Neural progenitor cell (in vitro differentiated cells): ENCODE measurements around the gene SHQ1. TPM values are rescaled to one million over a fixed set of nuclear protein-coding genes. Genes with fewer than 3 reads are reported as not detected.
A peak's percentile ranks its signal among the peaks of the same experiment; 100 is the strongest.

Source experiments
- DNase-seq: peaks from one replicate; pipeline ENCODE4 v3.0.0-alpha.2; 2016; ENCODE audit warnings: low spot score
- H2AFZ ChIP-seq: fragments of 200-600 bp; sonication (generic); replicated peaks from 2 replicates; pipeline ENCODE4 v1.6.1; 2016; ENCODE audit warnings: antibody characterized with exemption
- H3F3A ChIP-seq: fragments of 200-600 bp; sonication (generic); 2 replicates; pipeline ENCODE4 v1.6.1; 2016; ENCODE audit warnings: antibody characterized with exemption, low read depth
- H3K27ac ChIP-seq: fragments of 200-600 bp; sonication (generic); 2 replicates; pipeline ENCODE4 v1.5.1; 2016; ENCODE audit warnings: mild to moderate bottlenecking
- H3K27me3 ChIP-seq: fragments of 200-600 bp; sonication (generic); 2 replicates; pipeline ENCODE4 v1.6.1; 2016; ENCODE audit warnings: mild to moderate bottlenecking, moderate library complexity
- H3K36me3 ChIP-seq: fragments of 200-600 bp; sonication (generic); 2 replicates; pipeline ENCODE4 v1.5.1; 2016
- H3K4me1 ChIP-seq: fragments of 200-600 bp; sonication (generic); 2 replicates; pipeline ENCODE4 v1.6.1; 2016; ENCODE audit warnings: mixed run types
- H3K4me2 ChIP-seq: fragments of 200-600 bp; sonication (generic); 2 replicates; pipeline ENCODE4 v1.6.1; 2016
- H3K4me3 ChIP-seq: fragments of 200-600 bp; sonication (generic); 2 replicates; pipeline ENCODE4 v1.5.1; 2016
- H3K79me2 ChIP-seq: fragments of 200-600 bp; sonication (generic); 2 replicates; pipeline ENCODE4 v1.6.1; 2016; ENCODE audit warnings: low read depth
- H3K9ac ChIP-seq: fragments of 200-600 bp; sonication (generic); 2 replicates; pipeline ENCODE4 v1.6.1; 2016
- H3K9me3 ChIP-seq: fragments of 200-600 bp; sonication (generic); 2 replicates; pipeline ENCODE4 v1.5.1; 2016; ENCODE audit warnings: low read depth
- H4K20me1 ChIP-seq: fragments of 200-600 bp; sonication (generic); 2 replicates; pipeline ENCODE4 v1.6.1; 2016; ENCODE audit warnings: low read depth
- H3K27ac Mint-ChIP-seq: 3 replicates; pipeline ENCODE4 v1.8.0; 2021; ENCODE audit warnings: mixed read lengths
- H3K27me3 Mint-ChIP-seq: 2 replicates; pipeline ENCODE4 v1.8.0; 2022; ENCODE audit warnings: low read depth, mild to moderate bottlenecking, inconsistent platforms, moderate library complexity, mixed read lengths; ENCODE audit not compliant: insufficient read depth
- H3K36me3 Mint-ChIP-seq: 3 replicates; pipeline ENCODE4 v1.8.0; 2021; ENCODE audit warnings: mixed read lengths
- H3K4me1 Mint-ChIP-seq: 3 replicates; pipeline ENCODE4 v1.8.0; 2021; ENCODE audit warnings: mixed read lengths
- H3K4me3 Mint-ChIP-seq: 3 replicates; pipeline ENCODE4 v1.8.0; 2021; ENCODE audit warnings: mild to moderate bottlenecking, moderate library complexity, mixed read lengths
- H3K9me3 Mint-ChIP-seq: 3 replicates; pipeline ENCODE4 v1.8.0; 2020; ENCODE audit warnings: mixed read lengths
- EZH2 ChIP-seq: fragments of 200-600 bp; sonication (generic); IDR thresholded peaks from 2 replicates; pipeline ENCODE4 v1.6.1; 2017; ENCODE audit warnings: antibody characterized with exemption, mild to moderate bottlenecking, moderate library complexity
- EZH2phosphoT487 ChIP-seq: fragments of 200-600 bp; sonication (generic); IDR thresholded peaks from 2 replicates; pipeline ENCODE4 v1.6.1; 2017; ENCODE audit warnings: antibody characterized with exemption
- total RNA-seq: library from RNA; depleted of rRNA; stranded (reverse); fragments of >200 nt; gene quantifications from 2 replicates; pipeline ENCODE4 v1.2.3, GENCODE V29; 2015; ENCODE audit warnings: low replicate concordance
- TF ChIP-seq, protein P1 (sequence below): fragments of 200-600 bp; sonication (generic); IDR thresholded peaks from 2 replicates; pipeline ENCODE4 v1.5.1; 2017; ENCODE audit warnings: antibody characterized with exemption, mild to moderate bottlenecking

SHQ1 gene
- total RNA-seq, 1 donor from 2014 or later = 21.3 TPM

DNA sequence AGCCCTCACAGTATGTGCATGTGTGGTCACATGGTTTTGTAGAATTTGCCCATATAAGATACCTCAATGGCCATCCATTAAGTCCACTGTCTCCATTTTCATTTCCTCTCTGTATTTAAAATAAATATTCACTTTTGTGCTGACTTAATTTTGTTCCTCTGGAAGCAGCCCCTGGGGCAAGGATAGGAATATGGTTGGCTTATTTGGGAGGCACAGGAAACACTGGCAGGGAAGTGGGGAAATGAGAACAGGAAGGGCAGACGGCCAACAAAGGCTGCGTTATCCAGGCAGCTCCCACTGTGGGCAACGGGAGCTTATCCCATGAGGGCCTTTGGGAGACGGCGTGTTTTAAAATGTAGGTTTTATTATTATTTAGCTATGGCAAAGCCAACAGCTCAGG lies 148.6 kb downstream of the SHQ1 start:
- Histone ChIP-seq H3K4me2 (no peak overlapping the region), H3F3A (peaks cover 6% of the 10 kb centered on the region), H3K36me3 (no peaks in the 10 kb centered on the region), H3K4me3 (no peak overlapping the region), H3K9ac (no peak overlapping the region), H3K4me1 (peaks cover 10% of the 10 kb centered on the region), H3K27me3 (no peaks in the 10 kb centered on the region), H3K9me3 (no peaks in the 10 kb centered on the region), H3K79me2 (no peaks in the 10 kb centered on the region), H2AFZ (no peak overlapping the region), H4K20me1 (no peaks in the 10 kb centered on the region), H3K27ac (no peak overlapping the region)
- peak overlapping the region; percentile 24 for H3K4me3 Mint-ChIP-seq
- H3K9me3 Mint-ChIP-seq = no peaks in the 10 kb centered on the region
- no peak for DNase-seq
- peaks cover 6% of the 10 kb centered on the region for H3K4me1 Mint-ChIP-seq
- H3K27me3 Mint-ChIP-seq = peaks cover 4% of the 10 kb centered on the region
- no peak overlapping the region for H3K27ac Mint-ChIP-seq
- TF ChIP-seq EZH2 (no peak), EZH2phosphoT487 (no peak)
- TF ChIP-seq, protein P1, sequence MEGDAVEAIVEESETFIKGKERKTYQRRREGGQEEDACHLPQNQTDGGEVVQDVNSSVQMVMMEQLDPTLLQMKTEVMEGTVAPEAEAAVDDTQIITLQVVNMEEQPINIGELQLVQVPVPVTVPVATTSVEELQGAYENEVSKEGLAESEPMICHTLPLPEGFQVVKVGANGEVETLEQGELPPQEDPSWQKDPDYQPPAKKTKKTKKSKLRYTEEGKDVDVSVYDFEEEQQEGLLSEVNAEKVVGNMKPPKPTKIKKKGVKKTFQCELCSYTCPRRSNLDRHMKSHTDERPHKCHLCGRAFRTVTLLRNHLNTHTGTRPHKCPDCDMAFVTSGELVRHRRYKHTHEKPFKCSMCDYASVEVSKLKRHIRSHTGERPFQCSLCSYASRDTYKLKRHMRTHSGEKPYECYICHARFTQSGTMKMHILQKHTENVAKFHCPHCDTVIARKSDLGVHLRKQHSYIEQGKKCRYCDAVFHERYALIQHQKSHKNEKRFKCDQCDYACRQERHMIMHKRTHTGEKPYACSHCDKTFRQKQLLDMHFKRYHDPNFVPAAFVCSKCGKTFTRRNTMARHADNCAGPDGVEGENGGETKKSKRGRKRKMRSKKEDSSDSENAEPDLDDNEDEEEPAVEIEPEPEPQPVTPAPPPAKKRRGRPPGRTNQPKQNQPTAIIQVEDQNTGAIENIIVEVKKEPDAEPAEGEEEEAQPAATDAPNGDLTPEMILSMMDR = no peak
- no peaks in the 10 kb centered on the region for H3K36me3 Mint-ChIP-seq

Other genes starting within 250 kb of the SHQ1 start
- gene GXYLT2, start 39.6 kb upstream of the SHQ1 start, total RNA-seq = 1.5 and 3.6 TPM in 2 replicates
- 89.2 and 143 TPM in 2 replicates for gene PPP4R2, start 148.4 kb upstream of the SHQ1 start, total RNA-seq
- gene EBLN2, start 213.2 kb upstream of the SHQ1 start, total RNA-seq = 11.6 and 15.3 TPM in 2 replicates